Keratinocyte (primary cell): Measurements from ENCODE around the gene FSHB.

ENCODE experiments used
- CTCF ChIP-seq, 3 experiments: IDR thresholded peaks in 1 of 3; conservative IDR thresholded peaks in 1 of 3; optimal IDR thresholded peaks in 1 of 3; 2 replicates in 2 of 3; 3 replicates in 1 of 3; pipeline versions ENCODE3 to v1.5.1; 2011; ENCODE audit warnings: low read length in 3 of 3, mild to moderate bottlenecking in 3 of 3, moderate library complexity in 2 of 3, control low read depth in 1 of 3, inconsistent platforms in 1 of 3; ENCODE audit not compliant: insufficient read depth in 2 of 3; ENCODE audit errors: extremely low read depth in 1 of 3
- EZH2 ChIP-seq: IDR thresholded peaks from one replicate; pipeline ENCODE4 v1.6.1; 2012; ENCODE audit warnings: inconsistent platforms, mild to moderate bottlenecking, low read length, moderate library complexity

GRCh38 chr11:30216534-30216933, 14.3 kb upstream of the FSHB start:
- TF ChIP-seq CTCF (optimal IDR thresholded peaks at IDR 0.05 in 1 of 3, IDR thresholded peaks at IDR 0.05 in 1 of 3, conservative IDR thresholded peaks at IDR 0.05 in 1 of 3; ENCODE audit: extremely low read depth in 1 of 3, insufficient read depth in 2 of 3, low read length in 3 of 3) (no peak), EZH2 (no peak)
